SK-N-DZ (cell line): Measurements from ENCODE around the gene NTM.

Source experiments
- DNase-seq: peaks from one replicate; pipeline ENCODE4 v3.0.0-alpha.2; 2015; ENCODE audit warnings: low spot score

The NTM gene

GRCh38 chr11:131372234-131372962, 2.0 kb downstream of the NTM start:
- DNase-seq, result no peak

DNA sequence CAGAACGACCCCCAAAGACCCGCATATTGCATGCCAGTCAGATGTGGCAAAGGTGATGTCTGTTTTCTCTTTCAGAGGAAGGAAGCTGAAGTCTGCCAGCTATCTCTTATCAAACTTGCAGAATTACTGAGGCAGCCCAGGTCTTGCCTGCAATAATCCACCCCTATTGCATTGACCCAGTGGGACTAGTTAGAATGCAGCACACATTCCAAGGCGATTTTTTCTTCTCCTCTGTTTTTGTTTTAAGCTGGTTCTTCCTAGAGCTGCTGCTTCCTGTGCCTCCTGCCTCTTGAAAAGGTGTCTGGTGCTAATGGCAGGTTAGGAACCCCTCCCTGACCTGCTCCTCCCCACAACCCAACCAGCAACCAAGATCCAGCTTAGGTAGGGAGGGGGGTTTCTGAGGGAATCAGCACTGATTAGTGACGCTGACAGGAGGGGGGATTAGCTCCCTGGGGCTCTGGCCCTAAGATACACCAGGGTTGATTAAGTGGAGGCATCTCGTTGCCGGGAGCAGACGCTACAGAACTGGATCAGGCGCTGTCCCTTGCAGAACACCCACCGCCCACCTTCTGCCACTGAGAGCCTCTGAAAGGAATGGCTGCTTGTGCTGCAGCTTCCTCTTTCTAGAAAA, 2.8 kb downstream of the NTM start:
- DNase-seq, result no peak

DNA sequence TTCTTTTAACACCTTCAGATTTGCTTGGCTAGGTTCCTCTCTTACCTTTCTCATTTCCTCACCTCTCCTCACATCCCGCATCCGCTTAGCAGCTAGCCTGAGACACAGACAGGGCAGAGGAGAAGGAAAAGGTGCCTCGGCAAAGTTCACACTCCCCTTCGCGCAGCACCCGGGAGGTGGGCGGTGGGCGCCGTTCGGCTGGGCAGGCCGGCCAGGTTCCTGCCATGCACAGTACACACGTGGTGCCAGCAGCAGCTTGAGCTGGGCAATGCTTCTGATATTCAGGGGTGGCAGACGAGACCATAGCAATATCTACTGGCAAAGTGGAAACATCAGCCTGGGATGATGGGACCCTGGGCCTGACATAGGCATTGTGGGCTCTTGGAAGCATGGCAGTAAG, 3.3 kb downstream of the NTM start:
- no peak for DNase-seq

GRCh38 chr11:131375421-131375820, 5.0 kb downstream of the NTM start:
- no peak for DNase-seq

DNA sequence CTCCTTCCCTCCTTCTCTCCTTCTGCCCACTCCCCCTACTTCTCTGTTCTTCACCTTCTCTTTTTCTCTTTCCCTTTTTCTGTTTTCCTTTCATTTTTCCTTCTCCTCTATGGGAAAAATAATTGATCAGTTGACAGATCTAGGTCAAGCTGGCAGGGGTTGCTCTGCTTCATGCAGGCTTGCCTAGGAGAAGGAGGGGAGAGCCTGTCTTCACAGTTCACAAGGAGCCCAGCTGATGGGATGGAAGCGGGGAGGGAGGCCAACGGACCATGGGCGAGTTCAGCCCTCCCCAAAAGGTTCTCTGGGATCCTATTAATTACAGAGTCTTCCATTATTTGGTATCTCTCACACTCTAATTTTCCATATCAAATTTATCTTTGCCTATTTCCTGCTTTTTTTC, 5.5 kb downstream of the NTM start:
- no peak for DNase-seq

GRCh38 chr11:131378931-131379330, 8.5 kb downstream of the NTM start:
- DNase-seq, result no peak

- DNase-seq, result no peak
Measured at GRCh38 chr11:131385763-131386390, 15.5 kb downstream of the NTM start.

GRCh38 chr11:131386408-131386807, 16.0 kb downstream of the NTM start:
- DNase-seq, result no peak

DNA sequence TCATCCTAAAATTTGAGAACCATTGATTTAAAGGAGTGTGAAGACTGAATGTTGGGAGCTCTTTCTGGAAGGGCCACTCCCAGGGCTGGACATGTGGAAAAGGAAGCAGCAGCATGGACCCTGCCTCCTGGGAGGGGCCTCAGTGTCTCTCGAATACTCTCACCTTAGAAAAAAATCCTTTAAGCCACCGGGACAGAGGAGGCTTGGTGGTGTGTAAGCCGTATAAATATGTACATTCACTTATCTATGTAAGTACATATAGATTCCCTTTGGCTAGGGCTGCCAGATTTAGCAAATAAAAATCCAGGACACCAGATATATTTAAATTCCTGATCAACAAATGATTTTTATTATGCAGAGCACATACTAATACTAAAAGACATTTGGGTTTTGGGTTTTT, 17.6 kb downstream of the NTM start:
- DNase-seq, result no peak

GRCh38 chr11:131389582-131389981, 19.2 kb downstream of the NTM start:
- DNase-seq, result no peak

DNA sequence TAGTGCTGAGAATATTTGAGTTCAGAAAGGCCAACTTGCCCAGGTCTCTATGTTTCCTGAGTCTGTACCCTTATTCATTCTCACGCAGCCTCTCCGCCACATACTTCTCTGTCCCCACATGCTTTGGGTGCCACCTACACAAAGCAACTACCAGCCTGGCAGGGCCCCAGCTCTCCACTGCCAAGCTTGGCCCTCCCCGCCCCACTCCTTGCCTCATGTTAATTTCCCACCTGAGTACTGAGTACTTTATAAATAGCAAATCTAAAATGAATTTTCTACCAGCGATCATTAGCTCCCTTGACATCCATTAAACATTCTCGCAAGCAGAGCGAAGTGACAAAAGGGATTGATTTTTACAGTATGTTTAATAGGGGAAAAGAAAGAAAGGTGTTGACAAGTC, 20.8 kb downstream of the NTM start:
- DNase-seq, result no peak

DNA sequence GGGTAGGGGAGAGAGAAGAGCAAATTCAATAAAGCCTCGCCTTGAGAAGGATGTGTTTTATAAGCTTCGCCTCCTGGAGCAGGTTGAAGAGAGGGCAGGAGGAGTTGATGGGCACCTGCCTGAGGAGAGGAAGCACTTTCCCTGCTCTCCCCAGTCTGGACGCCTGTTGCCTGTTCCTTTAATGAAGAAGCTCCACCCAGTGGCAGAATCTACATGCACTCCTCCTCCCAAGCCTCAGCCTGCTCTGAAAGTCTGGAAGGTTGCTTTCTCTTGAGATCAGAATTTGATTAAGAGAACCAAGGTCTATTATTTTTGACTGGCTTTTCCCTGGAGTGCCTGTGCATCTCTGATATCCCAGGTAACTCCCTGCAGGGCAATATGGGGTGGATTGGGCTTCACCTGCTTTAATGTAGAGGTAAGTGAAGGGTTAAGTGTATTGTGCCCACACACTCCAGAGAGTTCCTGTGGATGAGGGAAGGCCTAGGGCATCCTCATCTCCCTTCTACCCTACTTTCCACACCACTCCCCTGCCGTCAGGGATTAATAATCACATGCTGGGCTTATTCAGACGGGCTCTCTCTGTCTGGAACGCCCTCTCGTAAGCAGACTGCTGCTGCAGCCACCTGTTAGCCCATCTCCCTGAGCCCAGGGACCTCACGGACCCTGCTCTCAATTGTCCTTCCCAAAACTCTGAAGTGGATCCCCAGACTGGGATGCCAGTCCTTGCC, 22.3 kb downstream of the NTM start:
- no peak for DNase-seq

DNA sequence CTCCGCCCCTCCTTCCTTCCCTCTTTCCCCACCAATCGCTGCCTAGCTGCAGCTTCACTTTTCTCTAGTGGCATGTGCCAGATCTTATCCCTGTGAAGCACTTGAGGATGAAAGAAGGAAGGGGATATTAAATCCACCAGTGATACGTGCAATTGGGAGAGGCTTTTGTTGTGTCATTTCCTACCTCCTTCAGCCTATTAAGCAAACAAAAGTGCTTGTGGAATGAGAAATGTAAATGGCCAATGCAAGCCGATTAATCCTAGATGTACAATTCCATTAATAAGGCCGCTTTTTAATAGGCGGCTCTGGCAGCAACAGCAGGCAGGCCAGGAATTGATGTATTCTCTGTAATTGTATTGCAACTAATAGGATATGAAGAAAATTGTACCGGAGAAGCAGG, 23.3 kb downstream of the NTM start:
- no peak for DNase-seq

DNA sequence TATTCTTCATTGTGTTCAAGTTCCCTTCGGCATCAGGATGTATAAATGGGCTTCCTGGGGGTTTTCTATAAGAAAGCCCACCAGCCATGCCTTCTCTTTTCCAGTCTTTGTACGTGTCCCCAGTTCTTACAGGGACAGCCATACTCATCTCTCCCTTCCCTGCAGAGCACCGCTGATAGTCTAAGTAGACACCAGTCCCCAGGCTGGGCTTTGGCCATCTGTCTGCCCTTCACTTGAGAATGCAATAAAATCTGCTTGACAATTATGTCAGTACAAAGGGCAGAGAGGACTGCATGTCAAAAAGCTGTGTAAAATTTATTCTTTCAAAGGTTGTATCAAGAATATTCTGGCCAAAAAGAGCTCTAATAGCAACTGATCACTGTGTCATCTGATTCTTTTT, 27.3 kb downstream of the NTM start:
- no peak for DNase-seq

DNA sequence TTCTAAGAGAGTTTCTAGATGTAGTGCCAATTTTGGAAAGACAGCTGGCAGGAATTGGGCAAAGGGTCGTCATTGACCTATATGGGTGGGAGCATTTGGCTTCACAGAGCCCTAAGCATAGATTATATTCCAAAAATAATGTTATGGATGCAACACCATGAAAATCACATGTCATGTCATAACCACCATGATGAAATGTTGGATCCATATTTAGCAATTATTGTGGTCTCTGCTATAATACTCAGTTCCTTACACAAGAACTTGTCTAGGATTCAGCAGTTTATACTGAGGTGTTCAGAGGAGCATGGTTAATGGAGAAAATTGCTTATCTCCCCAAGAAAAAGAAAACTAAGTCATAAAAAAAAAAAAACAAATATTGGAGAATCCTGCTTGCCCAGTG, 31.6 kb downstream of the NTM start:
- DNase-seq, result no peak

DNA sequence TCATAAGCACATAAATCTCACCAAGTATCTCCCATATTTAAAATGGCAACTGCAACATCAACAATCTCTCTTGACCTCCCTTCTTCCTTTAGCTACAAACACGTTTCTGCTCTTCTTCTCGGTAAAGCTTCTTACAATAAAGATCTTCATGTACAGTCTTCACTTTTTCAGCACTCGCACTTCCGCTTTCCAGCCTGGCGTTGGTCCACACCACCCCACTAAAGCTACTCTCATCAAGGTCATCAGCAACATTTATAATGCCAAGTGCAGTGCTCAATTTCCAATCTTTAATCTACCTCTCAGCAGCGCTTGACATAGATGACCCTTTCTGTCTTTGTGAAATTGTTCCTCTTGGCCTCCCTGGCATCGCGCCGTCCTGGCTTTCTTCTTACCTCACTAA, 33.6 kb downstream of the NTM start:
- DNase-seq, result no peak

DNA sequence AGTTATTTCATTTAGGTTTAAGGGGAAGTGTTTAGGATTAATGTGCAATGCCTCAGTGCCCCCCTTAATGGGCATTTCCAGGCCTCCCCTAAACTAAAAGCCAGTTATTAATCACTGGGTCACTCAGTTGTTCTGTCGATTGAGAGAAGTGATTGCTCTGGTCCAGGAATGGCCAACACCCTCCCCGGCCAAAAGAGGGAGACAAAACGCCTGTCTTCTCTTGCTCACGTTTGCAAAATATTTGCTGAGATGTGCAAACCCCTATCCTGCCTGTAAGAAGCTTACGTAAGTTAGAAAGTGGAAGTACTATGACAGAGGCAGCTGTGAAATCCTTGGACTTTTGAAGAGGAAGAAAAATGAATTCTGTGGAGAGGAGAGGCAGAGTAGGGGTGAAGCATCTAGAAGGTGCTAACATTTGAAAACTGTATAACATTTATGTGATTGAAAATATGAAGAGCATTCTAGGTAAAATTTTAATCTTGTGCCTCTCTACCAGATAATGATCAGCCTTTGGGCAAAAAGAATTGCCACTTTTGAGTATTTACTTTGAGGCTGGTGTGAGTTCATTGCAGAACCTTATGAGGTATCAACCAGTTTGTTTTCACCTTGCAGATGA, 37.7 kb downstream of the NTM start:
- DNase-seq, result no peak

- no peak for DNase-seq
Measured at GRCh38 chr11:131409345-131409744, 38.9 kb downstream of the NTM start.

DNA sequence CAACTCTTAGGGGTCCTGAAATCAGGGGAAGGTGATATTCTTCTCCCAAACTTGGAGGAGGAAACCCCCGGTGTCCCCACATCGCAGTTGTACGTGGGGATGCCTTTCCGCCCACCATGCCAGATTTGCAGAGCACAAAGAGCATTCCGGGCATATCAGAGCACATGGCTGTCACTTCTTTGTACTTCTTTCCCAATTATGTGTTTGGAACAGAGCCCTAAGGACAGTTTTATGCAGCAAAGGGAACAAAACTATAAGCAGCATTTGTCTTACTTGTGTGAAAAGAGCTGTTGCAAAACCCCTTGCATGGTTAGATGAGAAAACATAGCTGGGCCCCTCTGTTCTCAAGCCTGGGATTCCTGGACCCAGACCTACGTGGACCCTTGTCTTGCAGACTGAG, 41.2 kb downstream of the NTM start:
- no peak for DNase-seq

DNA sequence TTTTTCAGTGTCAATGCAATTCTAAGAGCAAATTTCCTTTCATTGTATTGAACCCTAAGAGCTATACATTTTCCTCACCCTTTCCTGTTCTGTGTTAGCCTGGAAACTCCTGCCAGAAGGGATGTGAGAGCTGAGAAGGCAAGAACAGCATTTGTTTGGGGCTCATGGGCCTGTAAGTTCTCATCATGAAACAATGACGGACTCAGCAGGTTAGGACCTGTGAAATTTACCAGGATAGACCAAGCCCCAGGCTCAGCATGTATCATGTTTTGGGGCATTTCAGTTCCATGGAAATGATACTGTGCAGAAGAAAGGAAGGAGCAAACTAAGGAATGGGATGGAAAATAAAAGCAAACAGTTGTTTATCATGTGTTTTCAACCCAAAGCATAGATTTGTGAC, 41.6 kb downstream of the NTM start:
- no peak for DNase-seq

DNA sequence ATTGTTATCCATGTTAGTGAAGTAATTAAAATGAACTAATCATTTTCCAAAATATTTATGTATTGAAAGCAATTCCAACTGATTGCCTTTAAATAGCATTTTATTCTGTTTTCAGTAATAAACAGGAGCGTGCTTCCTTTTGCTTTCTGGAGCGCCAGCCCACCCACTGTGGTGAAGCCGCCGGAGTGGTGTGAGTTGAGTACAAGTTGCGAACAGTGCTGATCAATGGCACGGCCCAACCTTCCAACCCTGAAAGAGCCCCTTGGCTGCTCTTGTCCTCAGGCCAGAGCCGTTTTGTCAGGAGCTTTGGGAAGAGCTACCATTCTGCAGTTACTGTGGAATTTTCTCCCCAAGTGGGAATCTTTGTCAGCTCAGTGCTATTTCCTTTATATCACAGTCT, 42.8 kb downstream of the NTM start:
- DNase-seq, result no peak

DNA sequence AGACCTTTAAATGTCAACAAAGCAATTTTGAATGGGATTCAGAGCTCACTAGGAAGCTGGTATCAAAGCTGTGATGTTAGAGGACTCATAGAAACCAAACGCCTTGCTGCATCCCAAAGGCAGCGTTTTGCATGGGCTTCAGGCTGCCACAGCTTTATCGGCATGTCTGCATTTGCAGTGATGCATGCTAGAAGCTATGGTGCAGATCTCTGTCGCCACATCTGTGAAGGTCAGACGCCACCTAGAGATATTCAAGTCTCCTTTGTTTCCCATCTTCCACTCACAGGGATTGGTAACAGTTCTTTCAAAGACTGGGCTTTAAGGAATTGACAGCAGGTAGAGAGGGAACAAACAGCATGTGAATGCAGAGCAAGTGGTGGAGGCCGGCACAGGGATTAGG, 47.8 kb downstream of the NTM start:
- no peak for DNase-seq
